Keratinocyte (primary cell): ENCODE data around the gene CSNK1G1.
"Not testable (repeated sequence)": the region's sequence is repeated elsewhere in the genome, so short reads cannot be mapped to it uniquely, and the experiment has no call there.

Experiments used
- EZH2 ChIP-seq: IDR thresholded peaks from one replicate; pipeline ENCODE4 v1.6.1; 2012; ENCODE audit warnings: inconsistent platforms, mild to moderate bottlenecking, low read length, moderate library complexity
- TF ChIP-seq, protein P1 (sequence below), 3 experiments: IDR thresholded peaks in 1 of 3; conservative IDR thresholded peaks in 1 of 3; optimal IDR thresholded peaks in 1 of 3; 2 replicates in 2 of 3; 3 replicates in 1 of 3; pipeline versions ENCODE3 to v1.5.1; 2011; ENCODE audit warnings: low read length in 3 of 3, mild to moderate bottlenecking in 3 of 3, moderate library complexity in 2 of 3, control low read depth in 1 of 3, inconsistent platforms in 1 of 3; ENCODE audit not compliant: insufficient read depth in 2 of 3; ENCODE audit errors: extremely low read depth in 1 of 3

DNA sequence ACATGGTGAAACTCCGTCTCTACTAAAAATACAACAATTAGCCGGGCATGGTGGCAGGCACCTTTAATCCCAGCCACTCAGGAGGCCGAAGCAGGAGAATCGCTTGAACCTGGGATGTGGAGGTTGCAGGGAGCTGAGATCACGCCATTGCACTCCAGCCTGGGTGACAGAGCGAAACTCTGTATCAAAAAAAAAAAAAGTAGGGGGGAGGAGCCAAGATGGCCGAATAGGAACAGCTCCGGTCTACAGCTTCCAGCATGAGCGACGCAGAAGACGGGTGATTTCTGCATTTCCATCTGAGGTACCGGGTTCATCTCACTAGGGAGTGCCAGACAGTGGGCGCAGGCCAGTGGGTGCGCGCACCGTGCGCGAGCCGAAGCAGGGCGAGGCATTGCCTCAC, 29.5 kb downstream of the CSNK1G1 start:
- TF ChIP-seq, protein P1, sequence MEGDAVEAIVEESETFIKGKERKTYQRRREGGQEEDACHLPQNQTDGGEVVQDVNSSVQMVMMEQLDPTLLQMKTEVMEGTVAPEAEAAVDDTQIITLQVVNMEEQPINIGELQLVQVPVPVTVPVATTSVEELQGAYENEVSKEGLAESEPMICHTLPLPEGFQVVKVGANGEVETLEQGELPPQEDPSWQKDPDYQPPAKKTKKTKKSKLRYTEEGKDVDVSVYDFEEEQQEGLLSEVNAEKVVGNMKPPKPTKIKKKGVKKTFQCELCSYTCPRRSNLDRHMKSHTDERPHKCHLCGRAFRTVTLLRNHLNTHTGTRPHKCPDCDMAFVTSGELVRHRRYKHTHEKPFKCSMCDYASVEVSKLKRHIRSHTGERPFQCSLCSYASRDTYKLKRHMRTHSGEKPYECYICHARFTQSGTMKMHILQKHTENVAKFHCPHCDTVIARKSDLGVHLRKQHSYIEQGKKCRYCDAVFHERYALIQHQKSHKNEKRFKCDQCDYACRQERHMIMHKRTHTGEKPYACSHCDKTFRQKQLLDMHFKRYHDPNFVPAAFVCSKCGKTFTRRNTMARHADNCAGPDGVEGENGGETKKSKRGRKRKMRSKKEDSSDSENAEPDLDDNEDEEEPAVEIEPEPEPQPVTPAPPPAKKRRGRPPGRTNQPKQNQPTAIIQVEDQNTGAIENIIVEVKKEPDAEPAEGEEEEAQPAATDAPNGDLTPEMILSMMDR (optimal IDR thresholded peaks at IDR 0.05 in 1 of 3, IDR thresholded peaks at IDR 0.05 in 1 of 3, conservative IDR thresholded peaks at IDR 0.05 in 1 of 3; ENCODE audit: extremely low read depth in 1 of 3, insufficient read depth in 2 of 3, low read length in 3 of 3), result not testable (repeated sequence)
- TF ChIP-seq EZH2, result not testable (repeated sequence)
